HepG2 (cell line): Measurements from ENCODE around the gene ZFP36L2. TPM values are rescaled to one million over a fixed set of nuclear protein-coding genes. Genes with fewer than 3 reads are reported as not detected.

Experiments used
- ATRX ChIP-seq: sonication (generic); formaldehyde crosslinking; IDR thresholded peaks from 2 replicates; pipeline ENCODE4 v1.4.0; 2020; ENCODE audit warnings: missing genetic modification reagents, borderline replicate concordance
- DRAP1 ChIP-seq: IDR thresholded peaks from 2 replicates; pipeline ENCODE4 v1.6.1; 2016; ENCODE audit warnings: missing genetic modification reagents, missing compliant biosample characterization
- HMGA1 ChIP-seq: sonication (generic); formaldehyde crosslinking; conservative IDR thresholded peaks from 2 replicates; pipeline ENCODE4 v1.4.0; 2020; ENCODE audit warnings: missing genetic modification reagents
- HOXA3 ChIP-seq: sonication (generic); formaldehyde crosslinking; IDR thresholded peaks from 2 replicates; pipeline ENCODE4 v1.5.0; 2020; ENCODE audit warnings: missing genetic modification reagents
- MAFG ChIP-seq: sonication (generic); formaldehyde crosslinking; IDR thresholded peaks from 2 replicates; pipeline ENCODE4 v1.5.1; 2020; ENCODE audit warnings: mild to moderate bottlenecking, missing genetic modification reagents
- PCBP2 ChIP-seq: fragments of 200-400 bp; formaldehyde crosslinking; optimal IDR thresholded peaks from 2 replicates; pipeline ENCODE3; 2018; ENCODE audit warnings: low read length, low read depth; ENCODE audit not compliant: poor library complexity, severe bottlenecking
- PLRG1 ChIP-seq: fragments of 450-650 bp; conservative IDR thresholded peaks from 2 replicates; pipeline ENCODE4 v1.6.1; 2016
- RAD51 ChIP-seq: fragments of 450-650 bp; IDR thresholded peaks from 2 replicates; pipeline ENCODE4 v1.6.1; 2016; ENCODE audit warnings: borderline replicate concordance
- SAFB2 ChIP-seq: sonication (generic); formaldehyde crosslinking; IDR thresholded peaks from 2 replicates; pipeline ENCODE4 v1.5.1; 2020; ENCODE audit warnings: missing genetic modification reagents, low read depth, mild to moderate bottlenecking, borderline replicate concordance
- TFAP4 ChIP-seq: sonication (generic); IDR thresholded peaks from 2 replicates; pipeline ENCODE4 v1.6.1; 2016; ENCODE audit warnings: low read depth, borderline replicate concordance
- ZMYM4 ChIP-seq: sonication (generic); formaldehyde crosslinking; IDR thresholded peaks from 2 replicates; pipeline ENCODE4 v1.8.1; 2023; ENCODE audit warnings: mild to moderate bottlenecking, missing genetic modification reagents
- ZNF503 ChIP-seq: sonication (generic); formaldehyde crosslinking; IDR thresholded peaks from 2 replicates; pipeline ENCODE4 v1.4.0; 2020; ENCODE audit warnings: missing genetic modification reagents
- ZNF800 ChIP-seq: sonication (generic); formaldehyde crosslinking; IDR thresholded peaks from 2 replicates; pipeline ENCODE4 v1.4.0; 2020; ENCODE audit warnings: missing genetic modification reagents
- ZNF891 ChIP-seq: sonication (generic); formaldehyde crosslinking; IDR thresholded peaks from 2 replicates; pipeline ENCODE4 v1.5.0; 2020; ENCODE audit warnings: mild to moderate bottlenecking, missing genetic modification reagents
- polyA plus RNA-seq, 8 experiments: library from polyadenylated mRNA; depleted of rRNA in 3 of 8; stranded (reverse) in 7 of 8; unstranded in 1 of 8; fragments of >200 nt; fragmentation: Illumina TruSeq in 4 of 8; extraction: Trizol in 4 of 8; gene quantifications; 2 replicates each; pipeline versions ENCODE4 v1.2.1 to v1.2.3, GENCODE V29; 2011 to 2016; ENCODE audit warnings: low read depth in 4 of 8, missing spikeins in 1 of 8, mixed read lengths in 1 of 8; ENCODE audit not compliant: insufficient read depth in 1 of 8
- total RNA-seq, 5 experiments: library from RNA; depleted of rRNA; stranded (reverse); fragments of >200 nt; fragmentation: Illumina TruSeq; extraction: Trizol; gene quantifications; 2 replicates each; pipeline ENCODE4 v1.2.3, GENCODE V29; 2016; ENCODE audit warnings: low read depth in 1 of 5
- TF ChIP-seq, protein P1 (sequence below): IDR thresholded peaks from 2 replicates; pipeline ENCODE4 v1.6.1; 2016; ENCODE audit warnings: control low read depth
- TF ChIP-seq, protein P2 (sequence below): sonication (generic); formaldehyde crosslinking; IDR thresholded peaks from 2 replicates; pipeline ENCODE4 v1.5.0; 2020; ENCODE audit warnings: missing genetic modification reagents
- TF ChIP-seq, protein P3 (sequence below): sonication (generic); formaldehyde crosslinking; IDR thresholded peaks from 2 replicates; pipeline ENCODE4 v1.8.1; 2022; ENCODE audit warnings: low read depth, mild to moderate bottlenecking, missing genetic modification reagents

The ZFP36L2 gene
- total and polyA plus RNA-seq, 2 of the 13 experiments (the other 11 are each of a cell fraction or from before 2014, with no cell fraction given): 11.2 to 21.8 TPM

DNA sequence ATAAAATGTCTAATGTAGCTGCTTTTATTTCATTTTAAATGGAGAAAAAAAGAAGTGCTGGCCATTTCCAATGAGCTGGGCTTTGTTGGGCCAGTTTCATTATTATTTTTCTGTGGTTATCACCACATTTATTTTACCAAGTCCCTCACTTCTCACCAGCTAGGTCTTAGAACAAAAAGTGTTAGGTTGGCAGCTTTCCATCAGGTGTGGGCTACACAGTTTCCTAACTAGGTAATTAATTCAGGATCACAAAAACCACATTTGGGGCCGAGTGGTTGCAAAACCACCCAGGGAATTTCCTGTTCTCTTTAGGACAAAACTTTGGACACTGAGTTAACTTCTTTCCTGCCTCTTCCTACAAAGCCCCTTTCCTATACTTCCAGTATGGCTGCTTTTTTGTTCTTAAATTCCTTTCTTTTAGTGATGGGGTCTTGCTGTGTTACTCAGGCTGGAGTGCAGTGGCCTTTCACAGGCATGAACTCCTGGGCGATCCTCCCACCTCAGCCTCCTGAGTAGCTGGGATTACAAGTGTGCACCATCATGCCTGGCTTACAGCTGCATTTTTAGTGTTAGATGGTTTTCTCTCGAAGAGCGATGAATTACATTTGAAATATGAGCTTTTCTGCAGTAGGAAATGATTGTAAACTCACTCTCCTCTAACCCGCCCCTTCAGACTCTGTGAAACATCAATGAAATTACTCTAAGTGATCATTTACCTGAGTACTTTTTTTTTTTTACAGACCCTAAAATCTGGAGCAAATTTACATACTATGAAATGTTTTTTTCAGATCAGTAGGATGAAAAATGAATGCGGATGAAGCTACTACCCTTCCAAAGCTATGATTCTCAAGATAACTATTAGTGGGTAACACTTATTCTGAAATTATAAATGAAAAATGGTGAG lies 2.6 kb upstream of the ZFP36L2 start (continued):
- TF ChIP-seq ZNF503 (CRISPR knock-in tag) (no peak), RAD51 (no peak), ATRX (CRISPR knock-in tag) (no peak), HOXA3 (CRISPR knock-in tag) (no peak), PCBP2 (no peak), DRAP1 (CRISPR knock-in tag) (no peak), TFAP4 (no peak), PLRG1 (no peak), ZNF891 (CRISPR knock-in tag) (no peak), SAFB2 (CRISPR knock-in tag) (no peak), MAFG (CRISPR knock-in tag) (no peak), HMGA1 (no peak), ZMYM4 (CRISPR knock-in tag) (no peak), ZNF800 (no peak)
- TF ChIP-seq, protein P1, sequence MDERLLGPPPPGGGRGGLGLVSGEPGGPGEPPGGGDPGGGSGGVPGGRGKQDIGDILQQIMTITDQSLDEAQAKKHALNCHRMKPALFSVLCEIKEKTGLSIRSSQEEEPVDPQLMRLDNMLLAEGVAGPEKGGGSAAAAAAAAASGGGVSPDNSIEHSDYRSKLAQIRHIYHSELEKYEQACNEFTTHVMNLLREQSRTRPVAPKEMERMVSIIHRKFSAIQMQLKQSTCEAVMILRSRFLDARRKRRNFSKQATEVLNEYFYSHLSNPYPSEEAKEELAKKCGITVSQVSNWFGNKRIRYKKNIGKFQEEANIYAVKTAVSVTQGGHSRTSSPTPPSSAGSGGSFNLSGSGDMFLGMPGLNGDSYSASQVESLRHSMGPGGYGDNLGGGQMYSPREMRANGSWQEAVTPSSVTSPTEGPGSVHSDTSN: no peak
- TF ChIP-seq, protein P2, sequence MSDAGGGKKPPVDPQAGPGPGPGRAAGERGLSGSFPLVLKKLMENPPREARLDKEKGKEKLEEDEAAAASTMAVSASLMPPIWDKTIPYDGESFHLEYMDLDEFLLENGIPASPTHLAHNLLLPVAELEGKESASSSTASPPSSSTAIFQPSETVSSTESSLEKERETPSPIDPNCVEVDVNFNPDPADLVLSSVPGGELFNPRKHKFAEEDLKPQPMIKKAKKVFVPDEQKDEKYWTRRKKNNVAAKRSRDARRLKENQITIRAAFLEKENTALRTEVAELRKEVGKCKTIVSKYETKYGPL (CRISPR knock-in tag): peak; percentile 51; the same call in 1 of the 2 replicates
- TF ChIP-seq, protein P3, sequence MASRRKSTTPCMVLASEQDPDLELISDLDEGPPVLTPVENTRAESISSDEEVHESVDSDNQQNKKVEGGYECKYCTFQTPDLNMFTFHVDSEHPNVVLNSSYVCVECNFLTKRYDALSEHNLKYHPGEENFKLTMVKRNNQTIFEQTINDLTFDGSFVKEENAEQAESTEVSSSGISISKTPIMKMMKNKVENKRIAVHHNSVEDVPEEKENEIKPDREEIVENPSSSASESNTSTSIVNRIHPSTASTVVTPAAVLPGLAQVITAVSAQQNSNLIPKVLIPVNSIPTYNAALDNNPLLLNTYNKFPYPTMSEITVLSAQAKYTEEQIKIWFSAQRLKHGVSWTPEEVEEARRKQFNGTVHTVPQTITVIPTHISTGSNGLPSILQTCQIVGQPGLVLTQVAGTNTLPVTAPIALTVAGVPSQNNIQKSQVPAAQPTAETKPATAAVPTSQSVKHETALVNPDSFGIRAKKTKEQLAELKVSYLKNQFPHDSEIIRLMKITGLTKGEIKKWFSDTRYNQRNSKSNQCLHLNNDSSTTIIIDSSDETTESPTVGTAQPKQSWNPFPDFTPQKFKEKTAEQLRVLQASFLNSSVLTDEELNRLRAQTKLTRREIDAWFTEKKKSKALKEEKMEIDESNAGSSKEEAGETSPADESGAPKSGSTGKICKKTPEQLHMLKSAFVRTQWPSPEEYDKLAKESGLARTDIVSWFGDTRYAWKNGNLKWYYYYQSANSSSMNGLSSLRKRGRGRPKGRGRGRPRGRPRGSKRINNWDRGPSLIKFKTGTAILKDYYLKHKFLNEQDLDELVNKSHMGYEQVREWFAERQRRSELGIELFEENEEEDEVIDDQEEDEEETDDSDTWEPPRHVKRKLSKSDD (CRISPR knock-in tag): no peak
